Measurements from ENCODE around the gene TNNT3. TPM values are rescaled to one million over a fixed set of nuclear protein-coding genes. Genes with fewer than 3 reads are reported as not detected.
"Not testable (repeated sequence)": the region's sequence is repeated elsewhere in the genome, so short reads cannot be mapped to it uniquely, and the experiment has no call there.

The TNNT3 gene
- total RNA-seq, 1 donor from 2014 or later: 3.5 TPM

- no peak for TF ChIP-seq CTCF (IDR thresholded peaks at IDR 0.05)
- intact Hi-C loops (cut with micrococcal nuclease): no loop called here
- ATAC-seq (ENCODE audit: low read depth): no peak
Measured at GRCh38 chr11:1937616-1938342, 18.3 kb downstream of the TNNT3 start.

GRCh38 chr11:1938343-1939005 lies 19.0 kb downstream of the TNNT3 start:
- intact Hi-C loops (cut with micrococcal nuclease): loop anchor here (1.0 kb wide), 1 partner anchor 23 kb away; no protein-coding TSS in a partner anchor
- ATAC-seq (ENCODE audit: low read depth) (no peak), DNase-seq (peak; percentile 10)
- Mint-ChIP-seq H3K27ac (no peak overlapping the region), H3K36me3 (ENCODE audit: low read depth) (no peaks in the 10 kb centered on the region), H3K27me3 (peaks cover 8% of the 10 kb centered on the region), H3K4me3 (no peak overlapping the region), H3K9me3 (no peaks in the 10 kb centered on the region), H3K4me1 (peaks cover 2% of the 10 kb centered on the region)
- POLR2A ChIA-PET: no interaction called here
- no peak for TF ChIP-seq CTCF (IDR thresholded peaks at IDR 0.05)
- CTCF ChIA-PET: no interaction called here

More at GRCh38 chr11:1937616-1938342, 18.3 kb downstream of the TNNT3 start:
- peaks cover 2% of the 10 kb centered on the region for H3K4me1 Mint-ChIP-seq
- no peaks in the 10 kb centered on the region for H3K9me3 Mint-ChIP-seq
- ChIA-PET CTCF (no interaction called here), POLR2A (no interaction called here)
- peaks cover 13% of the 10 kb centered on the region for H3K27me3 Mint-ChIP-seq
- peak; percentile 13 for DNase-seq
- H3K36me3 Mint-ChIP-seq (ENCODE audit: low read depth): no peaks in the 10 kb centered on the region
- no peak overlapping the region for H3K27ac Mint-ChIP-seq
- H3K4me3 Mint-ChIP-seq: no peak overlapping the region

GRCh38 chr11:1939006-1939625 lies 19.6 kb downstream of the TNNT3 start:
- ChIA-PET POLR2A (no interaction called here), CTCF (no interaction called here)
- peaks cover 2% of the 10 kb centered on the region for H3K4me1 Mint-ChIP-seq
- DNase-seq: peak; percentile 12
- H3K4me3 Mint-ChIP-seq: no peak overlapping the region
- TF ChIP-seq CTCF (IDR thresholded peaks at IDR 0.05): no peak
- H3K9me3 Mint-ChIP-seq: no peaks in the 10 kb centered on the region
- intact Hi-C loops (cut with micrococcal nuclease): loop anchor here (1.0 kb wide), 1 partner anchor 24 kb away; no protein-coding TSS in a partner anchor
- H3K36me3 Mint-ChIP-seq (ENCODE audit: low read depth): no peaks in the 10 kb centered on the region
- H3K27ac Mint-ChIP-seq: no peak overlapping the region
- H3K27me3 Mint-ChIP-seq: peaks cover 5% of the 10 kb centered on the region
- ATAC-seq (ENCODE audit: low read depth): peak; percentile 31

GRCh38 chr11:1939788-1940187 lies 20.3 kb downstream of the TNNT3 start:
- H3K9me3 Mint-ChIP-seq; H3K36me3 Mint-ChIP-seq (ENCODE audit: low read depth); POLR2A ChIA-PET; H3K27ac Mint-ChIP-seq; CTCF ChIA-PET; ATAC-seq (ENCODE audit: low read depth); H3K4me1 Mint-ChIP-seq; H3K27me3 Mint-ChIP-seq; H3K4me3 Mint-ChIP-seq; DNase-seq: not testable (repeated sequence)
- intact Hi-C loops (cut with micrococcal nuclease): loop anchor here (1.0 kb wide), 2 partner anchors 24 to 45 kb away; no protein-coding TSS in a partner anchor

- no peaks in the 10 kb centered on the region for H3K9me3 Mint-ChIP-seq
- H3K36me3 Mint-ChIP-seq (ENCODE audit: low read depth): no peaks in the 10 kb centered on the region
- intact Hi-C loops (cut with micrococcal nuclease): no loop called here
- no peak for ATAC-seq (ENCODE audit: low read depth)
- no peak overlapping the region for H3K27ac Mint-ChIP-seq
- H3K27me3 Mint-ChIP-seq: peaks cover 3% of the 10 kb centered on the region
- TF ChIP-seq CTCF (IDR thresholded peaks at IDR 0.05): no peak
- no peak overlapping the region for H3K4me3 Mint-ChIP-seq
- DNase-seq: no peak
- CTCF ChIA-PET: no interaction called here
- H3K4me1 Mint-ChIP-seq: peaks cover 2% of the 10 kb centered on the region
- POLR2A ChIA-PET: interaction anchor here (0.5 kb wide), 1 partner anchor 1196 kb away, joined by 4 read pairs; the partner anchor contains the start of gene TALDO1
Measured at GRCh38 chr11:1942558-1943260, 23.2 kb downstream of the TNNT3 start.

Measured in activated B cell treated with CpG ODN at 0.5 μM for 24 hours (primary cell).